ENCODE results near the gene B9D1.

The B9D1 gene

GRCh38 chr17:19376811-19377210, 14.3 kb upstream of the B9D1 start:
- no peak for DNase-seq (ENCODE audit: low read depth, low spot score)

GRCh38 chr17:19375732-19376131, 13.2 kb upstream of the B9D1 start:
- DNase-seq (ENCODE audit: low read depth, low spot score), result no peak

GRCh38 chr17:19374136-19374535, 11.6 kb upstream of the B9D1 start:
- no peak for DNase-seq (ENCODE audit: low read depth, low spot score)

DNA sequence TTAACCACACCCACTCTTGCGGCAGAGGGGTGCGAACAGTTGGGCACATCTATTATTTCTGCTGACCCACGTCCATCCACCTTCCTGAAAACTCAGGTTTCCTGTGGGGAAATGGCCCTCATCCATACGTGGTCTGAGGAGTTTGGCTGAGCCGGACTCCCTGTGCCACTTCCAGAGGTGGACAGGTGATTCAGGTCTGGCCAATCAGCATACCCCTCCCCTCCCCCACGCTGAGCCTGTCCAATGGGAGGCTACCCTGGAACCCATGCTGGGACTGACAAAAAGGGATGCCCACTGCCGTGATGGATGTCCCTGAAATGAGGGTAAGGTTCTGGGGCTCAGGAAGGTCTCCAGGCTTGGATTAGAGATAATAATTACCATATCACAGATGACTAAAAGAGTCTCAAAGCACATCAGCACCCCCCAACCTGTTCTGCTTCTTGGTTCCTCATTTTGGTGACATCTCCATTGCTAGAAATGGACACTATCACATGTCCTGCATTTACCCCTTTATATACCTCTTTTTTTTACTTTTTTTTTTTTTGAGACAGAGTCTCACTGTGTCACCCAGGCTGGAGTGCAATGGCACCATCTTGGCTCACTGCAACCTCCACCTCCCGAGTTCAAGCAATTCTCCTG, 10.5 kb upstream of the B9D1 start:
- no peak for DNase-seq (ENCODE audit: low read depth, low spot score)

DNA sequence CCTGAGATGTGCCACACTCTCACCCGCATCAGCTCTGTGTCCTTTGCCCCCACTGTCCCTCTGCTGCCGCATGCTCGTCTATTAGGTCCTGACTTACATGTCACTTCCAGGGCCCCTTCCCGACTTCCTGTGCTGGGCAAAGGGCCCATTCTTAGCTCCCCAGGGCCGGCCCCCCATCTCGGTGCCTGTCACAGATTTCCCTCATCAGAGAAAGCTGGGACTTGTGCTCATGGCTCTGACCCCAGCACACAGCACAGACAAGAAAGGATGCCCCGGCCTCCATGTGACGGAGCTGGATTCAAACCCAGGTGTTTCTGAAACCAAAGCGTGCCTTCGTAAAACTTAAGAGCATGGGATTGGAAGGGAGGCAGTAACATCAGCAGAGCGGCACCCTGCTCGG, 9.9 kb upstream of the B9D1 start:
- DNase-seq (ENCODE audit: low read depth, low spot score), result no peak

GRCh38 chr17:19372011-19372370, 9.5 kb upstream of the B9D1 start:
- DNase-seq (ENCODE audit: low read depth, low spot score), result no peak

- DNase-seq (ENCODE audit: low read depth, low spot score), result no peak
Observed at GRCh38 chr17:19371259-19372010, 8.9 kb upstream of the B9D1 start.

GRCh38 chr17:19370493-19370960, 8.0 kb upstream of the B9D1 start:
- DNase-seq (ENCODE audit: low read depth, low spot score), result no peak

DNA sequence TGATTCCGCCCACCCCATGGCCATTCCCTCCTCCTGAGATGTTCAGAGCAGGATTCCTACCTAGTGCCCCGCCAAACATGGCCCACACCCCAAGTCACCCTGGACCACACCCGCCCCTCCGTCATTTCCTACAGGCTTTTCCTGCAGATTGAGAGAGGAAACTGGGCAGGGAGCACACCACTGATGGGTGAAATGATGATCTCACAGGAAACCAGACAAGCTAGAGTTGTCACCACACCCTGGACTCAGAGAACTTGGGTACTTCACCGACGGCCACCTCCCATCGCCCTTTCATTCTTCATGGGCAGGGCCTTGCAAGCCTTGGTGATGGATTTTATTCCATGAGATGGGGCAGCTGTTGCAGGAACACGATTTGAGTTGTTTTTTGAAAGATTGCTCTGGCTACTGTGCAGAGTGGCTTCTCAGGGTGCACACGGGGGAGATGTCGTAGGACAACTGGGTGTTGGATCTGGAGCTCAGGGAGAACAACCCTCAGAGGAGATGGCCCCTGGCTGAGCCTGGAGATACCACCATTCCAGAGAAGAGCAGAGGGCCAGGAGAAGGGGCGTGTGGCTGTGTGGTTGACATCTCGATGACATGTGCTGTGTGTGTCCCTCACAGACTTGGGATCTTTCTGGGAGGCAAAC, 7.4 kb upstream of the B9D1 start:
- no peak for DNase-seq (ENCODE audit: low read depth, low spot score)

GRCh38 chr17:19369107-19369778, 6.7 kb upstream of the B9D1 start:
- no peak for DNase-seq (ENCODE audit: low read depth, low spot score)

GRCh38 chr17:19368229-19368628, 5.7 kb upstream of the B9D1 start:
- no peak for DNase-seq (ENCODE audit: low read depth, low spot score)

DNA sequence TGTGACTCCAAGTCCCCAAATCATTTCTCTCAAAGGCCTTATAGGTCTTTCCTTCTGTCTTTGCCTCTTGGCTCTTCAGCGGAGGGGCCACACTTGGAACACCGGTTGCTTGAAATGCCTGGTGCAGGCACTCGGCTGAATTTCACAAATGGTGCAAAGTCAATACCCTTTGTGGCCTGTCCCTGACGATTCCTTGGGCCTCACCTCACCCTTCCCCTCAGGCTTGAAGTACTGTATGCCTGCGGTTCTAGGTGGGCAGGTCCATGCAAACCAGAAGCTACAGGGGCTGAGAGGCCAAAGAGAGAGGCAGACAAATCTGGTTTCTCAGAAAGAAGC, 4.1 kb upstream of the B9D1 start:
- no peak for DNase-seq (ENCODE audit: low read depth, low spot score)

- DNase-seq (ENCODE audit: low read depth, low spot score), result no peak
Observed at GRCh38 chr17:19365833-19366636, 3.5 kb upstream of the B9D1 start.

- no peak for DNase-seq (ENCODE audit: low read depth, low spot score)
Observed at GRCh38 chr17:19365499-19365817, 2.9 kb upstream of the B9D1 start.

- no peak for DNase-seq (ENCODE audit: low read depth, low spot score)
Observed at GRCh38 chr17:19364699-19365498, 2.4 kb upstream of the B9D1 start.

- no peak for DNase-seq (ENCODE audit: low read depth, low spot score)
Observed at GRCh38 chr17:19363460-19364035, 1.0 kb upstream of the B9D1 start.

DNA sequence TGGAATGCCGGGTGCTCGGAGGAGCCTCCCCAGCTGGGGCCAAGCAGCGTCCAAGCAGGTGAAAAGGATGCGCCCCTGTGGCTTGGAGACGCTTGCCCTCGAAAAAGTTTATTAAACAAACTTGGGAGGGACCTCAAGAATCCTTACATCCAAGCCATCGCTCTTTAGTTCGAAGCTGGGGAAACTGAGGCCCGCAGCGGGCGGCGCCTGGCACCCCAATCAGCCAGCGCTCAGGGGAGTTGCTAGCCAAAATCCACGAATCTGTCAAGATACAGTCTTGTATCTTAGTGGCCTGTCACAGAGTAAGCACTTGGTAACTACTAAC, 553 bp upstream of the B9D1 start:
- no peak for DNase-seq (ENCODE audit: low read depth, low spot score)

DNA sequence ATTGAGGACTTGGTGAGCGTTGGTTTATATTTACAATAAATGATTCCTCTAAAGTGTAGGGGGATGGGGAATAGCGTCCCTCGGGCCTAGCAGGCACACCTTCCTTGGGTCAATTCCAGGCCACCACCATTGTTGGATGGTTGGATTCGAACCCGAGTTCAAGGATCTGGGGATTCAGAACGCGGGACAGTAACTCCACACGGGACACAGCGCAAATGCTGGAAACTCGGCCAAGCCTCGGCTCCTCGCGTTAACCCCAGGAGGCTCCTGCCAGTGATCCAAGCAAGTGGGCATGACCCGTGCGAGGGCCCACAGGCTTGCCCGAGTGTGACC, 613 bp downstream of the B9D1 start:
- no peak for DNase-seq (ENCODE audit: low read depth, low spot score)

- no peak for DNase-seq (ENCODE audit: low read depth, low spot score)
Observed at GRCh38 chr17:19361326-19361725, 1.2 kb downstream of the B9D1 start.

DNA sequence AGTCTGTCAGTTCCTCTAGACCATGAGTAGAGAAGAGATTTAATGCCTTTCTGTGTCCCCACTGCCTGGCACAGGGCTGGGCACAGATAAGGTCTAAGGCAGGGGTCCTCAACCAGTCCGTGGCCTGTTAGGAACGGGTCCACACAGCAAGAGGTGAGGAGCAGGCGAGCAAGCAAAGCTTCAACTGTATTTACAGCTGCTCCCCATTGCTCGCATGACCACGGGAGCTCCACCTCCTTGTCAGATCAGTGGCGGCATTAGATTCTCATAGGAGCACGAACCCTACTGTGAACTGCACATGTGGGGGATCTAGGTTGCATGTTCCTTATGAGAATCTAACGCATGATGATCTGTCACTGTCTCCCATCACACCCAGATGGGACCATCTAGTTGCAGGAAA, 1.8 kb downstream of the B9D1 start:
- no peak for DNase-seq (ENCODE audit: low read depth, low spot score)

DNA sequence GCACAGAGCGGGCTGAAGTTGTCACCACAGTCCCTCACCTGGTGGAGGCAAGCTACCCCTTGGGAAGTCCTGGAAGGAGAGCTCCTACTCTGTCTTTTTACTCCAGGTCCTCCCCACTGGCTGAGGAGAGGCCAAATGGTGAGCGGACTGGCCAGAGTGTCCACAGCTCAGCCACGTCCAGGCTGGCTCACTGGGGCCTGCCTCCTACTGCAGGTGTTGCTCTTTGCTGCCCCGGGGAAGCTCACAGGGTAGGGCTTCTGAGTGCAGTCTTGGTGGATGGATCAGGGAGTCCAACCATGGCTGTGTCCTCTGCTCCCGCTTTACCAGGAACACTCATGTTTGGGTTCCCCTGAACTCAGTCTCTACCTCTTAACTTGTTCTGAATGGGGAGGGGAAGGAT, 2.7 kb downstream of the B9D1 start:
- DNase-seq (ENCODE audit: low read depth, low spot score), result no peak

Data from activated naive CD8-positive, alpha-beta T cell treated with anti-CD3 and anti-CD28 coated beads, Interleukin-2, amount 50 U/mL, for 16 hours (primary cell).